ENCODE data around the gene PSMB2. TPM values are rescaled to one million over a fixed set of nuclear protein-coding genes. Genes with fewer than 3 reads are reported as not detected.
"Not testable (repeated sequence)": the region's sequence is repeated elsewhere in the genome, so short reads cannot be mapped to it uniquely, and the experiment has no call there.

PSMB2 gene
- polyA plus RNA-seq, 1 donor: 59.1 TPM

- WGBS (ENCODE audit: insufficient coverage, low lambda C conversion rate): no CpG with 5 or more reads among the region's 6 CpGs
- H3K9me3 ChIP-seq (ENCODE audit: control insufficient read depth, low read depth, low read length): no peaks in the 10 kb centered on the region
Measured at GRCh38 chr1:35587736-35588135, 53.6 kb downstream of the PSMB2 start.

GRCh38 chr1:35586808-35587207, 54.5 kb downstream of the PSMB2 start:
- H3K36me3 ChIP-seq (ENCODE audit: control insufficient read depth, insufficient read depth, low read length): no peaks in the 10 kb centered on the region
- no peaks in the 10 kb centered on the region for H3K27me3 ChIP-seq (ENCODE audit: control insufficient read depth, insufficient read depth, low read length)
- H3K4me1 ChIP-seq (ENCODE audit: control insufficient read depth, insufficient read depth, low read length): no peaks in the 10 kb centered on the region
- no peak overlapping the region for H3K27ac ChIP-seq (ENCODE audit: low read length)
- DNase-seq: no peak
- no CpG with 5 or more reads among the region's 7 CpGs for WGBS (ENCODE audit: insufficient coverage, low lambda C conversion rate)
- no peaks in the 10 kb centered on the region for H3K9me3 ChIP-seq (ENCODE audit: control insufficient read depth, low read depth, low read length)
- no peak overlapping the region for H3K4me3 ChIP-seq (ENCODE audit: low read length)

More at GRCh38 chr1:35587736-35588135, 53.6 kb downstream of the PSMB2 start:
- H3K27ac ChIP-seq (ENCODE audit: low read length): no peak overlapping the region
- H3K4me1 ChIP-seq (ENCODE audit: control insufficient read depth, insufficient read depth, low read length): peaks cover 4% of the 10 kb centered on the region
- H3K4me3 ChIP-seq (ENCODE audit: low read length): no peak overlapping the region
- H3K27me3 ChIP-seq (ENCODE audit: control insufficient read depth, insufficient read depth, low read length): no peaks in the 10 kb centered on the region
- H3K36me3 ChIP-seq (ENCODE audit: control insufficient read depth, insufficient read depth, low read length): no peaks in the 10 kb centered on the region
- no peak for DNase-seq

DNA sequence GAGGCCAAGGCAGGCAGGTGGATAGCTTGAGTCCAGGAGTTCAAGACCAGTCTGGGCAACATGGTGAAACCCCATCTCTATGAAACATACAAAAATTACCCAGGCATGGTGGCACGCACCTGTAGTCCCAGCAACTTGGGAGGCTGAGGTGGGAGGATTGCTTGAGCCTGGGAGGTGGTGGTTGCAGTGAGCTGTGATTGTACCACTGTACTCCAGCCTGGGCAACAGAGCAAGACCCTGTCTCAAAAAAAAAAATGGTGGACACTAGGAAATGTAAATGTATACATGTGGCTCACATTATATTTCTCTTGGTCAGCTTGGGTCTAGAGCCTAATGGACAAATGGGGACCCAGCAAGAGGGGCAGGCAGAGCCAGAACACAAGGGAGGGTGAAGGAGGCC, 55.5 kb downstream of the PSMB2 start:
- no CpG with 5 or more reads among the region's 1 CpG for WGBS (ENCODE audit: insufficient coverage, low lambda C conversion rate)
- not testable (repeated sequence) for H3K9me3 ChIP-seq (ENCODE audit: control insufficient read depth, low read depth, low read length)

DNA sequence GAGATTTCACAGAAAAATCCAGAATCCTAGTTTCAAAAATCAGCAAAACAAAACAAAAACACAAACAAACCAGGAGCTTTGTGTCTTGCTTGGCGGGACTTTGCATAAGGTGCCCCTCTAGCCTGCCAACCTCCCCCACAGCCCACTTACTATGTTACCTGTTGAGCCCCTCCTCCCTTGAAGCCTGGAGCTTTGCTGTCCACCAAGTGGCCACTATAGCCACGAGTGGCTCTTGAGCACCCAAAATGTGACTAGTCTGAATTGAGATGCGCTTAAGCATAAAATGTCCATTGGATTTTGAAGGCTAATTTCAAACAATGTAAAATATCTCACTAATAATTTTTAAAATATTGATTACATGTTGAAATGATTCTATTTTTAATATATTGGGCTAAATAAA, 56.0 kb downstream of the PSMB2 start:
- no peaks in the 10 kb centered on the region for H3K27me3 ChIP-seq (ENCODE audit: control insufficient read depth, insufficient read depth, low read length)
- no peak overlapping the region for H3K4me3 ChIP-seq (ENCODE audit: low read length)
- no peaks in the 10 kb centered on the region for H3K4me1 ChIP-seq (ENCODE audit: control insufficient read depth, insufficient read depth, low read length)
- no CpG with 5 or more reads among the region's 3 CpGs for WGBS (ENCODE audit: insufficient coverage, low lambda C conversion rate)
- H3K9me3 ChIP-seq (ENCODE audit: control insufficient read depth, low read depth, low read length): no peaks in the 10 kb centered on the region
- DNase-seq: no peak
- no peak overlapping the region for H3K27ac ChIP-seq (ENCODE audit: low read length)
- no peaks in the 10 kb centered on the region for H3K36me3 ChIP-seq (ENCODE audit: control insufficient read depth, insufficient read depth, low read length)

More for the DNA sequence above, 55.5 kb downstream of the PSMB2 start:
- not testable (repeated sequence) for H3K27ac ChIP-seq (ENCODE audit: low read length); H3K36me3 ChIP-seq (ENCODE audit: control insufficient read depth, insufficient read depth, low read length); H3K4me1 ChIP-seq (ENCODE audit: control insufficient read depth, insufficient read depth, low read length); H3K4me3 ChIP-seq (ENCODE audit: low read length); H3K27me3 ChIP-seq (ENCODE audit: control insufficient read depth, insufficient read depth, low read length); DNase-seq

DNA sequence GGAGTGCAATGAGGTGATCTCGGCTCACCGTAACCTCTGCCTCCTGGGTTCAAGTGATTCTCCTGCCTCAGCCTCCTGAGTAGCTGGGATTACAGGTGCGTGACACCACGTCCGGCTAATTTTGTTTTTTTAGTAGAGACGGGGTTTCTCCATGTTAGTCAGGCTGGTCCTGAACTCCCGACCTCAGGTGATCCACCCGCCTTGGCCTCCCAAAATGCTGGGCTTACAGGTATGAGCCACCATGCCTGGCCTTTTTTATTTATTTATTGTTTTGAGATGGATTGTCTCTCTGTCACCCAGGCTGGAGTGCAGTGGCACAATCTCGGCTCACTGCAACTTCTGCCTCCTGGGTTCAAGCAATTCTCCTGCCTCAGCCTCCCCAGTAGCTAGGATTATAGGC, 59.7 kb downstream of the PSMB2 start:
- H3K36me3 ChIP-seq (ENCODE audit: control insufficient read depth, insufficient read depth, low read length); H3K4me3 ChIP-seq (ENCODE audit: low read length); H3K27ac ChIP-seq (ENCODE audit: low read length); DNase-seq; H3K9me3 ChIP-seq (ENCODE audit: control insufficient read depth, low read depth, low read length): not testable (repeated sequence)
- H3K4me1 ChIP-seq (ENCODE audit: control insufficient read depth, insufficient read depth, low read length): peaks cover 12% of the 10 kb centered on the region
- WGBS (ENCODE audit: insufficient coverage, low lambda C conversion rate): no CpG with 5 or more reads among the region's 9 CpGs
- peaks cover 23% of the 10 kb centered on the region for H3K27me3 ChIP-seq (ENCODE audit: control insufficient read depth, insufficient read depth, low read length)

DNA sequence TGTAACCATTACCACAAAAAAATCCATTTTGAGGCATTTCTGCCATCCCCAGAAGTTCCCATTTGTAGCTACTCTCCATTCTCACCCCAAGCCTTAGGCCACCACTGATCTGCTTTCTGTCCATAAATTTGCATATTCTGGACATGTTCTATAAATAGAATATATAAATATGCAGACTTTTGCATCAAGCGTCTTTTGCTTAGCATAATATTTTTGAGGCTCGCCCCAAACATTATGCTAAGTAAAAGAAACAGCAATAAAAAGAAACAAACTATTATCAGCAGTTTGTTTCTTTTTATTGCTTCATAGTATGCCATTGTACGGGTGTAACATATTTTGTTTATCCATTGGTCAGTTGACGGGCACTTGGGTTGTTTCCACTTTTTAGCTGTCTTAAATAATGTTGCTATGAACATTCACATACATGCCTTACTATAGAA, 60.4 kb downstream of the PSMB2 start:
- H3K4me1 ChIP-seq (ENCODE audit: control insufficient read depth, insufficient read depth, low read length): peaks cover 12% of the 10 kb centered on the region
- H3K36me3 ChIP-seq (ENCODE audit: control insufficient read depth, insufficient read depth, low read length): no peaks in the 10 kb centered on the region
- no peak overlapping the region for H3K4me3 ChIP-seq (ENCODE audit: low read length)
- DNase-seq: no peak
- H3K9me3 ChIP-seq (ENCODE audit: control insufficient read depth, low read depth, low read length): peaks cover 7% of the 10 kb centered on the region
- no peak overlapping the region for H3K27ac ChIP-seq (ENCODE audit: low read length)
- H3K27me3 ChIP-seq (ENCODE audit: control insufficient read depth, insufficient read depth, low read length): peaks cover 29% of the 10 kb centered on the region
- 67% methylated on average over 1 of the region's 4 CpGs for WGBS (ENCODE audit: insufficient coverage, low lambda C conversion rate)

- Histone ChIP-seq H3K9me3 (ENCODE audit: control insufficient read depth, low read depth, low read length) (peaks cover 11% of the 10 kb centered on the region), H3K27ac (ENCODE audit: low read length) (no peak overlapping the region), H3K4me1 (ENCODE audit: control insufficient read depth, insufficient read depth, low read length) (peaks cover 21% of the 10 kb centered on the region), H3K4me3 (ENCODE audit: low read length) (peak overlapping the region; percentile 47), H3K36me3 (ENCODE audit: control insufficient read depth, insufficient read depth, low read length) (no peaks in the 10 kb centered on the region), H3K27me3 (ENCODE audit: control insufficient read depth, insufficient read depth, low read length) (peaks cover 64% of the 10 kb centered on the region)
- DNase-seq: peak; percentile 37 to 80
- 0% methylated on average over 1 of the region's 70 CpGs for WGBS (ENCODE audit: insufficient coverage, low lambda C conversion rate)
Measured at GRCh38 chr1:35577071-35577998, 64.0 kb downstream of the PSMB2 start.

DNA sequence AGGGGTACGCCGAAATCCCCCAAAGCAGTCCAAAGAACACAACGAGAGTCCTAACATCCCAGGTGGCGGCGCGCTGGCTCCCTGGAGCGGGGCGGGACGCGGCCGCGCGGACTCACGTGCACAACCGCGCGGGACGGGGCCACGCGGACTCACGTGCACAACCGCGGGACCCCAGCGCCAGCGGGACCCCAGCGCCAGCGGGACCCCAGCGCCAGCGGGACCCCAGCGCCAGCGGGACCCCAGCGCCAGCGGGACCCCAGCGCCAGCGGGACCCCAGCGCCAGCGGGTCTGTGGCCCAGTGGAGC, 64.6 kb downstream of the PSMB2 start:
- not testable (repeated sequence) for H3K4me3 ChIP-seq (ENCODE audit: low read length); DNase-seq; H3K36me3 ChIP-seq (ENCODE audit: control insufficient read depth, insufficient read depth, low read length); H3K27ac ChIP-seq (ENCODE audit: low read length)
- H3K9me3 ChIP-seq (ENCODE audit: control insufficient read depth, low read depth, low read length): peaks cover 11% of the 10 kb centered on the region
- peaks cover 21% of the 10 kb centered on the region for H3K4me1 ChIP-seq (ENCODE audit: control insufficient read depth, insufficient read depth, low read length)
- H3K27me3 ChIP-seq (ENCODE audit: control insufficient read depth, insufficient read depth, low read length): peaks cover 70% of the 10 kb centered on the region
- no CpG with 5 or more reads among the region's 37 CpGs for WGBS (ENCODE audit: insufficient coverage, low lambda C conversion rate)

GRCh38 chr1:35576061-35576765, 65.1 kb downstream of the PSMB2 start:
- no peaks in the 10 kb centered on the region for H3K36me3 ChIP-seq (ENCODE audit: control insufficient read depth, insufficient read depth, low read length)
- H3K27ac ChIP-seq (ENCODE audit: low read length): no peak overlapping the region
- no CpG with 5 or more reads among the region's 10 CpGs for WGBS (ENCODE audit: insufficient coverage, low lambda C conversion rate)
- peaks cover 21% of the 10 kb centered on the region for H3K4me1 ChIP-seq (ENCODE audit: control insufficient read depth, insufficient read depth, low read length)
- H3K9me3 ChIP-seq (ENCODE audit: control insufficient read depth, low read depth, low read length): peaks cover 11% of the 10 kb centered on the region
- DNase-seq: no peak
- H3K4me3 ChIP-seq (ENCODE audit: low read length): no peak overlapping the region
- peaks cover 75% of the 10 kb centered on the region for H3K27me3 ChIP-seq (ENCODE audit: control insufficient read depth, insufficient read depth, low read length)

- Histone ChIP-seq H3K36me3 (ENCODE audit: control insufficient read depth, insufficient read depth, low read length) (no peaks in the 10 kb centered on the region), H3K27me3 (ENCODE audit: control insufficient read depth, insufficient read depth, low read length) (peaks cover 83% of the 10 kb centered on the region), H3K27ac (ENCODE audit: low read length) (no peak overlapping the region), H3K9me3 (ENCODE audit: control insufficient read depth, low read depth, low read length) (peaks cover 11% of the 10 kb centered on the region), H3K4me3 (ENCODE audit: low read length) (no peak overlapping the region), H3K4me1 (ENCODE audit: control insufficient read depth, insufficient read depth, low read length) (peaks cover 21% of the 10 kb centered on the region)
- WGBS (ENCODE audit: insufficient coverage, low lambda C conversion rate): no CpG with 5 or more reads among the region's 5 CpGs
- DNase-seq: no peak
Measured at GRCh38 chr1:35575416-35575958, 65.8 kb downstream of the PSMB2 start.
